Mesodermal cell (in vitro differentiated cells): ENCODE results near the gene GPR107.

Experiments used
- H3K27ac ChIP-seq: 2 replicates; pipeline ENCODE4 v1.7.0; 2013; ENCODE audit warnings: mild to moderate bottlenecking, low read depth, low read length, moderate library complexity; ENCODE audit not compliant: severe bottlenecking
- H3K36me3 ChIP-seq: 2 replicates; pipeline ENCODE4 v1.7.1; 2013; ENCODE audit warnings: mild to moderate bottlenecking, low read length, moderate library complexity; ENCODE audit not compliant: control insufficient read depth, insufficient read depth
- H3K4me1 ChIP-seq: one replicate; pipeline ENCODE4 v1.7.1; 2013; ENCODE audit warnings: mild to moderate bottlenecking, low read length; ENCODE audit not compliant: insufficient read depth, control insufficient read depth, poor library complexity, severe bottlenecking
- H3K4me3 ChIP-seq: 2 replicates; pipeline ENCODE4 v1.7.0; 2013; ENCODE audit warnings: low read length, control low read depth, mild to moderate bottlenecking; ENCODE audit not compliant: insufficient read depth, poor library complexity, severe bottlenecking; ENCODE audit errors: extremely low read depth
- H3K9me3 ChIP-seq: 2 replicates; pipeline ENCODE4 v1.7.1; 2013; ENCODE audit warnings: mild to moderate bottlenecking, low read length, moderate library complexity; ENCODE audit not compliant: control insufficient read depth
- WGBS, 2 experiments: methylation state at CpG; one replicate each; pipeline ENCODE4 v1.1.5; 2013; ENCODE audit warnings: missing lambda C conversion rate in 2 of 2; ENCODE audit not compliant: insufficient coverage in 2 of 2; 5-methylcytosine and 5-hydroxymethylcytosine counted together

GPR107 gene

DNA sequence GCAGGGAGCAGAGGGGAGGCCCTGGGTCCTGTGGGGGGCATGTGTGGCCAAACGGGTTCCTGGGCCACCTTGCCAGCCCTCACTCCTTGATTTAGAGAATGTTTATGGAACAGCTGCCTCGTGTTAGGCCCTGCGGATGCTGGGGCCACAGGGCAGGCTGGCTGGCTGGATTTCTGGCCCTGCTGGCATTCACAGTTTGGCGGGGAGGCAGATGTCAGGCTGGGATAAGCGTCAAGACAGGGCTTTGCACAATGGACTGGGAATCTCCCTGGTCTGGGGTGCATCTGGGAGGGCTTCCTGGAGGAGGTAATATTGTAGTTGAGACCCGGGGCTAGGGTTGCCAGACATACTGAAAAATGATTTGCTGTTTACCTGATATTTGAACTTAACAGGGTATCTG lies 132.3 kb downstream of the GPR107 start:
- Histone ChIP-seq H3K4me1 (peaks cover 53% of the 10 kb centered on the region), H3K27ac (peak overlapping the region; percentile 81), H3K4me3 (no peak overlapping the region), H3K9me3 (no peaks in the 10 kb centered on the region), H3K36me3 (peaks cover 13% of the 10 kb centered on the region)
- WGBS, 2 experiments, result 68 to 76% methylated on average over 5 to 6 of the region's 6 CpGs

DNA sequence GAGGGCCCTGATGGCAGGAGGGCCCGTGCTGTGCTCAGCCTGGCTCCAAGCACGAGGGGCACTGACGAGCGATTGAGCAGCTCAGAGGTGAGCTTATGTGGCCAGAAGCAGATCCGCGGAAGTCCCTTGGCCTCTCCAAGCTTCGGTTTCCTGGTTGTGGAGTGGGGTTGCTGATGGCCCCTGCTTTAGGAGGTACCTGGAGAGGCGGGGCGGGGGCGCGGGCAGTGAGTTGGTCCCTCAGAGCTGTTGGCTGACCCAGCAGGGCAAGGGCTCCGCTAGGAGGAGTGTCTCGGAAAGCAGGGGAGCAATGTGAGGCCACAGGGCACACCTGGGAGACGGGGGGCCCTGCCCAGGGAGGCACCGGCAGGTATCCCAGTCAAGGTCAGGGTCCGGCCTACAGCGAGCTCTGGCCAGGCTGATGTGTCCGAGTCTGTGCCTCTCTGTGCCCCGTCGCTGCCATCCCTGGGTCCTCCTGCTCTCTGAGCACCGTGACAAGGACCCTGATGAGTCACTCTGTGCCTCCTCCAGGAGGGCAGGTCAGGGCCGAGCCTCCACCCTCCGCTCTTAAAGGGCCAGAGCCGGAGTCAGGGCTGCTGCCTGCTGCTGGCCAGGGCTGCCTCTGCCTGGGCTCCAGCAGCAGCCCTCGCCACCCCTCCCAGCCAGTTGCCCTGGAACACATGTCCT lies 133.3 kb downstream of the GPR107 start:
- Histone ChIP-seq H3K4me1 (peaks cover 54% of the 10 kb centered on the region), H3K27ac (peak overlapping the region; percentile 57), H3K9me3 (no peaks in the 10 kb centered on the region), H3K4me3 (peak overlapping the region; percentile 11), H3K36me3 (peaks cover 10% of the 10 kb centered on the region)
- 37 to 40% methylated on average over 23 to 25 of the region's 25 CpGs for WGBS, 2 experiments

DNA sequence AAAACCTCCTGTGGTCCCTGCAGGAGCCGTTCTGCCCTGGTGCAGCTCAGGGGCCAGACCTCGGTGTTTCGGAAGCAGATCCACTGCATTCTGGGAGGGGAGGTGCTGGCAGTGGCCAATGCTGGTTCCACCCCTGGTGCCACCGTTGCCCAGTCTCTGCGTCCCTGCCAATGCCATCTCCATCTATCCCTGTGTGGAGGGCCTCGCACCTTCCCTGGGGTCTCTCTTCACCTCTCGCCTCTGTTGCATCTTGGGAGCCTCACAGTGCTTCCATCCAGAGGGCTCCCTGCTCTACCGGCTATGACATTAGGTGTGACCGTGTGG lies 133.8 kb downstream of the GPR107 start:
- Histone ChIP-seq H3K36me3 (peaks cover 10% of the 10 kb centered on the region), H3K9me3 (no peaks in the 10 kb centered on the region), H3K4me1 (peaks cover 54% of the 10 kb centered on the region), H3K27ac (no peak overlapping the region), H3K4me3 (no peak overlapping the region)
- 63 to 70% methylated on average over 9 of the region's 9 CpGs for WGBS, 2 experiments

DNA sequence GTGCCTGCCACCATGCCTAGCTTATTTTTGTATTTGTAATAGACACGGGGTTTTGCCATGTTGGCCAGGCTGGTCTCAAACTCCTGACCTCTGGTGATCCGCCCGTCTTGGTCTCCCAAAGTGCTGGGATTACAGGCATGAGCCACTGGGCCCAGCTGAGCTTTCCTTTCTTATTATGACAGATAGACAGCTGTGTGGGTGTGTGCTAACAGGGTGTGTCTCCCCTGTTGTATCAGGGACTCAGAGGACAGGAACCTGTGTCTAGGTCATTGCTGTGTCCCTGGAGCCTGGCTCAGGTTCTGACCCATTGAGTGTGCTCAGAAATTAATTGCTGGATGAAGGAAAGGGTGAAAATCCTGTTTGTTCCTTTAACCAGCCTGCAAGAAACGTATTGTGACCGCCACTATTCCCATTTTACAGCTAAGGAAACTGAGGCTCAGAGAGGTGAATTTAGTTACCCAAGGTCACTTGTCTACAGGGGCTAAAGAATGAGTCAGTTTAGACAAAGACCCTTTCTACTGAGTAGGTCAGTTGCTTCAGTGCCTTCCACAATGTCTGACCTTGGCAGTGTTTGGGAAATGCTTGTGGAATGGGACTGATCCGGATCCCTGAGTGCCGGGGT lies 135.3 kb downstream of the GPR107 start:
- no peaks in the 10 kb centered on the region for H3K9me3 ChIP-seq
- H3K4me3 ChIP-seq, result no peak overlapping the region
- peaks cover 55% of the 10 kb centered on the region for H3K4me1 ChIP-seq
- whole genome bisulfite sequencing, 2 experiments, result 92 to 98% methylated on average over 5 to 7 of the region's 7 CpGs
- peaks cover 10% of the 10 kb centered on the region for H3K36me3 ChIP-seq
- H3K27ac ChIP-seq, result no peak overlapping the region
